Colonic mucosa (tissue), 4 donors: ENCODE measurements around the gene SMARCA4. TPM values are rescaled to one million over a fixed set of nuclear protein-coding genes. Genes with fewer than 3 reads are reported as not detected.

Experiments
- DNase-seq: peaks from one replicate; pipeline ENCODE4 v3.0.0-alpha.2; 2020
- H3K27ac ChIP-seq: fragments of 200-600 bp; one replicate; pipeline ENCODE4 v1.8.0; 2021
- H3K27me3 ChIP-seq: fragments of 200-600 bp; one replicate; pipeline ENCODE4 v1.8.0; 2021
- H3K36me3 ChIP-seq: fragments of 200-600 bp; one replicate; pipeline ENCODE4 v1.8.0; 2021
- H3K4me1 ChIP-seq: fragments of 200-600 bp; one replicate; pipeline ENCODE4 v1.8.0; 2021; ENCODE audit warnings: mild to moderate bottlenecking
- H3K4me3 ChIP-seq: fragments of 200-600 bp; one replicate; pipeline ENCODE4 v1.8.0; 2021
- H3K9ac ChIP-seq, 2 donors: one replicate each; pipeline ENCODE4 v1.7.0; 2013; ENCODE audit warnings: control low read depth in 2 of 2, low read depth in 2 of 2, low read length in 2 of 2
- H3K9me3 ChIP-seq: fragments of 200-600 bp; one replicate; pipeline ENCODE4 v1.8.0; 2021
- intact Hi-C: fragments of 100-400 bp; cut with DNase I; formaldehyde crosslinking; loops from one replicate; pipeline ENCODE4 v1.14.1; 2022
- total RNA-seq, 2 donors: library from RNA; stranded (reverse); fragmentation: NEBNext Ultra II Directional in 1 of 2; extraction: Animal tissue kit (Norgen Biotek cat#: 25700) in 1 of 2; gene quantifications; one replicate each; pipeline ENCODE4 v1.2.1, GENCODE V29; 2021
- TF ChIP-seq, protein P1 (sequence below): fragments of 200-600 bp; IDR thresholded peaks from one replicate; pipeline ENCODE4 v1.8.0; 2022; ENCODE audit warnings: antibody characterized with exemption, mild to moderate bottlenecking
- donor health status: healthy.
- donor health status: DM: no; HTN: no; CAD: no.
- donor health status: DM: no; HTN: no; CAD: no.

The SMARCA4 gene
- total RNA-seq, 2 donors from 2014 or later: 73.8 to 141 TPM

DNA sequence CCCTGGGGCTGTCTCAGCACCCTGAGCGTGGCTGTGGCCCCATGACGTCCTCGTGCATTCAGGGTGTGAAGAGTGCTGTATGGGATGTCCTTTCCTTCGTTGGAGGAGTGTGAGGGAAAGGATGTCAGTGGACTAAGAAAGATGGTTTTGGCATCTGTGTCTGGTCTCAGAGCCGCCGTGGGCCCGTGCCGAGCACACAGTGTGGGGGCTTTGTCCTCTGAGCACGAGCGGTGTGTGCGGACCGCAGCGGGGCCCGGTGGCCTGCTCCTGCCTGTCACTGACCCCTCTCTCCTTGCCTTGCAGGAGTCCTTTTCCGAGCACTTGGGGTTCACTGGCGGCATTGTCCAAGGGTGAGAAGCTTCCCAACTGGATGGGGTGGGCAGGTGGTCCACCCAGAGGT, 65.2 kb downstream of the SMARCA4 start:
- Histone ChIP-seq H3K27ac (no peak overlapping the region), H3K27me3 (no peaks in the 10 kb centered on the region), H3K9me3 (no peaks in the 10 kb centered on the region), H3K4me1 (no peaks in the 10 kb centered on the region), H3K9ac (no peak overlapping the region), H3K4me3 (no peak overlapping the region), H3K36me3 (peaks cover 14% of the 10 kb centered on the region)
- TF ChIP-seq, protein P1, sequence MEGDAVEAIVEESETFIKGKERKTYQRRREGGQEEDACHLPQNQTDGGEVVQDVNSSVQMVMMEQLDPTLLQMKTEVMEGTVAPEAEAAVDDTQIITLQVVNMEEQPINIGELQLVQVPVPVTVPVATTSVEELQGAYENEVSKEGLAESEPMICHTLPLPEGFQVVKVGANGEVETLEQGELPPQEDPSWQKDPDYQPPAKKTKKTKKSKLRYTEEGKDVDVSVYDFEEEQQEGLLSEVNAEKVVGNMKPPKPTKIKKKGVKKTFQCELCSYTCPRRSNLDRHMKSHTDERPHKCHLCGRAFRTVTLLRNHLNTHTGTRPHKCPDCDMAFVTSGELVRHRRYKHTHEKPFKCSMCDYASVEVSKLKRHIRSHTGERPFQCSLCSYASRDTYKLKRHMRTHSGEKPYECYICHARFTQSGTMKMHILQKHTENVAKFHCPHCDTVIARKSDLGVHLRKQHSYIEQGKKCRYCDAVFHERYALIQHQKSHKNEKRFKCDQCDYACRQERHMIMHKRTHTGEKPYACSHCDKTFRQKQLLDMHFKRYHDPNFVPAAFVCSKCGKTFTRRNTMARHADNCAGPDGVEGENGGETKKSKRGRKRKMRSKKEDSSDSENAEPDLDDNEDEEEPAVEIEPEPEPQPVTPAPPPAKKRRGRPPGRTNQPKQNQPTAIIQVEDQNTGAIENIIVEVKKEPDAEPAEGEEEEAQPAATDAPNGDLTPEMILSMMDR: no peak
- no peak for DNase-seq
- intact Hi-C loops: no loop called here

DNA sequence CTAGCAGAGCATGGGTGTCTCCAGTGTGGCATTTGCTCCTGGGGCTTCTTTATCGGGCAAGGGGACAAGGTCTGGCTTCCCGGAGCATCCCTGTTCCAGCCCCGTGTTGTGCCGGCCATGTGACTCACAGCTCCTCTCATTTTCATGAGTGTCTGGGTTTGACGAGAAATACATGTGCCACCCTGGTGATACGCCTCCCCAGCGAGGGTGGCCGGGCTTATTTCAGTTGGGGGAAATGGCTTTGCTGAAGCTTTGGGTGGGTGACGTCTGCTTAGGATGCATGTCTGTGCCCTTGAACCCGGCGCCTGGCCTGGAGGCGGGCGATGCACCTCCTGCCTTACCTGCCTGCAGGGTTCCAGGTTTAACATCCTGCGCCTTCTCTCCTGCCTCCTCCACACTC, 66.6 kb downstream of the SMARCA4 start:
- no peak for DNase-seq
- no peak overlapping the region for H3K27ac ChIP-seq
- TF ChIP-seq, protein P1: no peak
- H3K36me3 ChIP-seq: peaks cover 18% of the 10 kb centered on the region
- no peaks in the 10 kb centered on the region for H3K9me3 ChIP-seq
- H3K4me1 ChIP-seq: no peaks in the 10 kb centered on the region
- H3K4me3 ChIP-seq: no peak overlapping the region
- no peaks in the 10 kb centered on the region for H3K27me3 ChIP-seq
- H3K9ac ChIP-seq: no peak overlapping the region
- intact Hi-C loops: no loop called here

DNA sequence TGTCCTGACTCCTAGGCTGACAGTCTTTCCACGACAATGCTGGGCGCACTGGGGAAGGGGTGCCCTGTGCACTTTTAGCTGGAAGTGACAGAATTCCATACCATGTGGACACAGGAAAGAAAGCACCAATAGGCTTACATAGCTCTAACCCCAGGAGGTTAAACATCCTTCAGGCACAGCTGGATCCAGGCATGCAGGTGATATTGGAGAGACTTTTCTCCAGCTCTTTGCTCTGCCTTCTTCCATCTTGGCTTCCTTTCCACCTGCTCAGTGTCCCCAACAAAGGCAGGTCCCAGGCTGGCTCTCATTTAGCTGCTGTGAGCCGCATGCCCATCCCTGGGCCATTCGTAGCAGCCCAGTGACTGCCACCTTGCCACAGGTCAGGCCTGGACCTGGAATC, 67.3 kb downstream of the SMARCA4 start:
- no peaks in the 10 kb centered on the region for H3K4me1 ChIP-seq
- no peak overlapping the region for H3K27ac ChIP-seq
- H3K36me3 ChIP-seq: peaks cover 18% of the 10 kb centered on the region
- H3K27me3 ChIP-seq: no peaks in the 10 kb centered on the region
- no peak overlapping the region for H3K9ac ChIP-seq
- H3K9me3 ChIP-seq: no peaks in the 10 kb centered on the region
- intact Hi-C loops: no loop called here
- DNase-seq: no peak
- TF ChIP-seq, protein P1: no peak
- H3K4me3 ChIP-seq: no peak overlapping the region

DNA sequence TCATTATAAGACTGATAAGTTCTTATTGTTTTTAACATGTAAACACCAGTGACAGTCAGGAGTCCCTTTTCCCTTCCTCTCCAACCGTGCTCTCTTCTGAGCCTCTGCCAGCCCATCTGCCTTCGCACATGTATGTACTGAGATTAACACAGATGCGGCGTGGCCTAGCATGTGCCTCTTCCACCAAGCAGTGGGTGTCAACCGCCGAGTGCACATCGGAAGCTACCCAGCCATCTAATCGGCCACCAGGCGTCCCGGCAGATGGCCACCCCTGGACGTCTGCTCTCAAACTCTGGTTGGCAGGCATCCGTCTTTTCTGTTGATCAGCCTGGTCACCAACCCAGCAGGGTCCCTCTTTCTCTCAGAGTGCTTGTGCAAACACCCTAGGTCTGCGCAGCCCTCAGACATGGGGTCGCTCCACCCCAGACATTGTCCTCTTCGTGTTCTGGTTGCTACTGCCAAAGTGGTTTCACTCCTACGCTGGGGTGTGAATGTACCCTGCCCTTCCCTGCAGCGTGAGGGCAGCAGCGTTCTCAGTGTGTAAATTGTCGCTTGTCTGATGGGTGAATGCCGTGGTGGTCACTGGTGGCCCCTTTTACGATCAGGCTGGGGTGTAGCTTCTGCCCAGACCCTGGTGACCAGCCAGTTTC, 70.7 kb downstream of the SMARCA4 start:
- Histone ChIP-seq H3K9me3 (no peaks in the 10 kb centered on the region), H3K36me3 (peaks cover 20% of the 10 kb centered on the region), H3K27me3 (no peaks in the 10 kb centered on the region), H3K9ac (no peak overlapping the region), H3K4me3 (no peak overlapping the region), H3K27ac (no peak overlapping the region), H3K4me1 (peaks cover 5% of the 10 kb centered on the region)
- TF ChIP-seq, protein P1: no peak
- DNase-seq: no peak
- intact Hi-C loops: no loop called here

DNA sequence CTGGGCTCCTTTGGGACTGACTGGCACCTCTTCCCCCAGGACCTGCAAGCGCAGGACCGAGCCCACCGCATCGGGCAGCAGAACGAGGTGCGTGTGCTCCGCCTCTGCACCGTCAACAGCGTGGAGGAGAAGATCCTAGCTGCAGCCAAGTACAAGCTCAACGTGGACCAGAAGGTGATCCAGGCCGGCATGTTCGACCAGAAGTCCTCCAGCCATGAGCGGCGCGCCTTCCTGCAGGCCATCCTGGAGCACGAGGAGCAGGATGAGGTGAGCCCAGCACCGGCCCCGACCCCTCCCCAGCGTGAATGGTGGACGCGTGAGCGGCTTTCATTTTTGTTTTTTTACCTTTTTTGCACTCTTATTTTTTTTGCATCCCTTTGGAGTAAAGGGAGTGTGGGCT, 72.4 kb downstream of the SMARCA4 start:
- H3K36me3 ChIP-seq: peaks cover 27% of the 10 kb centered on the region

More for the DNA sequence above, 72.4 kb downstream of the SMARCA4 start:
- no peaks in the 10 kb centered on the region for H3K27me3 ChIP-seq
- no peak overlapping the region for H3K9ac ChIP-seq
- H3K9me3 ChIP-seq: no peaks in the 10 kb centered on the region
- TF ChIP-seq, protein P1: no peak
- intact Hi-C loops: no loop called here
- no peak overlapping the region for H3K4me3 ChIP-seq
- peaks cover 5% of the 10 kb centered on the region for H3K4me1 ChIP-seq
- no peak overlapping the region for H3K27ac ChIP-seq
- no peak for DNase-seq
